H1 (cell line): ENCODE results near the gene GNG4. TPM values are rescaled to one million over a fixed set of nuclear protein-coding genes. Genes with fewer than 3 reads are reported as not detected.

ENCODE experiments used
- CTCF ChIA-PET: fragments of 300-600 bp; sonication (Branson Sonifier 250); formaldehyde crosslinking; loops from one replicate; lab custom pipeline; 2021; ENCODE audit not compliant: partially characterized antibody; lab: Charles Lee
- POLR2A ChIA-PET: fragments of 300-600 bp; sonication (Branson Sonifier 250); formaldehyde crosslinking; loops from one replicate; lab custom pipeline; 2021; ENCODE audit warnings: inconsistent platforms; ENCODE audit not compliant: partially characterized antibody; lab: Charles Lee
- DNase-seq, 2 experiments: peaks; one replicate each; pipeline versions ENCODE4 v3.0.0 to v3.0.0-alpha.2; 2010 to 2022; ENCODE audit warnings: low spot score in 2 of 2, low read depth in 1 of 2, mixed read lengths in 1 of 2
- FAIRE-seq: peaks from 2 replicates; lab custom pipeline; 2011; peaks lifted over from hg19 to GRCh38; lab: Jason Lieb, UNC
- H2AFZ ChIP-seq: 2 replicates; pipeline ENCODE4 v1.8.1; 2012; ENCODE audit warnings: low read length, inconsistent platforms
- H2AK5ac ChIP-seq: 2 replicates; pipeline ENCODE4 v1.6.1; 2013; ENCODE audit warnings: low read depth, low read length
- H2BK120ac ChIP-seq: replicated peaks from 2 replicates; pipeline ENCODE3; 2013; ENCODE audit warnings: low read depth, low read length, inconsistent platforms
- H2BK12ac ChIP-seq: 2 replicates; pipeline ENCODE4 v1.6.1; 2013; ENCODE audit warnings: low read depth, low read length
- H2BK15ac ChIP-seq: 2 replicates; pipeline ENCODE4 v1.6.1; 2013; ENCODE audit warnings: low read length
- H2BK20ac ChIP-seq: 2 replicates; pipeline ENCODE4 v1.6.1; 2013; ENCODE audit warnings: low read length
- H2BK5ac ChIP-seq: 2 replicates; pipeline ENCODE4 v1.6.1; 2013; ENCODE audit warnings: low read depth, low read length
- H3K14ac ChIP-seq: 2 replicates; pipeline ENCODE4 v1.6.1; 2013; ENCODE audit warnings: inconsistent platforms; ENCODE audit not compliant: insufficient read length
- H3K18ac ChIP-seq: 2 replicates; pipeline ENCODE4 v1.6.1; 2013; ENCODE audit warnings: low read length; ENCODE audit errors: extremely low read depth
- H3K23ac ChIP-seq: 2 replicates; pipeline ENCODE4 v1.6.1; 2013; ENCODE audit warnings: inconsistent platforms; ENCODE audit not compliant: insufficient read length
- H3K23me2 ChIP-seq: 2 replicates; pipeline ENCODE4 v1.6.1; 2013; ENCODE audit warnings: low read depth, low read length
- H3K27ac ChIP-seq: 2 replicates; pipeline ENCODE4 v1.6.1; 2011; ENCODE audit warnings: low read depth, low read length, inconsistent platforms
- H3K27me3 ChIP-seq, 4 experiments: replicated peaks in 1 of 4; 1 replicate in 1 of 4; 2 replicates in 3 of 4; pipeline versions ENCODE4 v1.6.1 to v1.8.1; 2011 to 2013; ENCODE audit warnings: low read length in 3 of 4, mild to moderate bottlenecking in 3 of 4, inconsistent platforms in 2 of 4, mixed read lengths in 2 of 4, moderate library complexity in 1 of 4; ENCODE audit not compliant: control insufficient read depth in 3 of 4, insufficient read depth in 3 of 4; ENCODE audit errors: extremely low read depth in 1 of 4
- H3K36me3 ChIP-seq, 4 experiments: 2 replicates each; pipeline versions ENCODE4 v1.6.1 to v1.8.1; 2011 to 2013; ENCODE audit warnings: mild to moderate bottlenecking in 4 of 4, low read length in 3 of 4, moderate library complexity in 2 of 4, control low read depth in 1 of 4, inconsistent platforms in 1 of 4; ENCODE audit not compliant: insufficient read depth in 4 of 4, control insufficient read depth in 2 of 4
- H3K4ac ChIP-seq: replicated peaks from 2 replicates; pipeline ENCODE3; 2013; ENCODE audit warnings: low read length, low read depth, mixed read lengths, inconsistent platforms; ENCODE audit not compliant: insufficient read length
- H3K4me1 ChIP-seq, 4 experiments: replicated peaks in 1 of 4; 1 replicate in 1 of 4; 2 replicates in 3 of 4; pipeline versions ENCODE4 v1.6.1 to v1.8.1; 2011 to 2013; ENCODE audit warnings: low read length in 3 of 4, inconsistent platforms in 2 of 4, mixed read lengths in 1 of 4; ENCODE audit not compliant: insufficient read depth in 4 of 4, control insufficient read depth in 3 of 4
- H3K4me2 ChIP-seq, 2 experiments: 2 replicates each; pipeline versions ENCODE4 v1.6.1 to v1.8.1; 2011 to 2013; ENCODE audit warnings: low read depth in 2 of 2, low read length in 2 of 2, control low read depth in 1 of 2, inconsistent platforms in 1 of 2, mild to moderate bottlenecking in 1 of 2; ENCODE audit not compliant: insufficient read depth in 1 of 2
- H3K4me3 ChIP-seq, 4 experiments: fragments of 200-600, 300-600 bp in 1 of 4; sonication (generic), shearing (Covaris generic), sonication (Bioruptor Twin) in 1 of 4; 2 replicates each; pipeline versions ENCODE4 v1.5.1 to v1.8.1; 2011 to 2016; ENCODE audit warnings: low read length in 4 of 4, low read depth in 3 of 4, control low read depth in 2 of 4, inconsistent platforms in 2 of 4, mild to moderate bottlenecking in 2 of 4, mixed read lengths in 1 of 4, moderate library complexity in 1 of 4; ENCODE audit not compliant: insufficient read depth in 2 of 4; ENCODE audit errors: extremely low read depth in 1 of 4
- H3K56ac ChIP-seq: replicated peaks from 2 replicates; pipeline ENCODE3; 2013; ENCODE audit warnings: low read depth, mild to moderate bottlenecking, mixed read lengths, low read length, inconsistent platforms; ENCODE audit not compliant: insufficient read length
- H3K79me1 ChIP-seq: 2 replicates; pipeline ENCODE4 v1.6.1; 2013; ENCODE audit warnings: low read depth, low read length, control low read depth
- H3K79me2 ChIP-seq, 2 experiments: 2 replicates each; pipeline versions ENCODE4 v1.6.1 to v1.8.1; 2012 to 2013; ENCODE audit warnings: low read length in 2 of 2, mild to moderate bottlenecking in 2 of 2, inconsistent platforms in 1 of 2; ENCODE audit not compliant: insufficient read depth in 2 of 2, control insufficient read depth in 1 of 2
- H3K9ac ChIP-seq, 4 experiments: replicated peaks in 1 of 4; 1 replicate in 1 of 4; 2 replicates in 3 of 4; pipeline versions ENCODE4 v1.6.1 to v1.8.1; 2011 to 2013; ENCODE audit warnings: low read depth in 3 of 4, low read length in 3 of 4, control low read depth in 2 of 4, mild to moderate bottlenecking in 2 of 4, moderate library complexity in 2 of 4, inconsistent platforms in 1 of 4; ENCODE audit errors: extremely low read depth in 1 of 4
- H3K9me3 ChIP-seq, 2 experiments: 2 replicates each; pipeline versions ENCODE4 v1.6.1 to v1.8.1; 2012 to 2013; ENCODE audit warnings: mild to moderate bottlenecking in 2 of 2, moderate library complexity in 2 of 2, control low read depth in 1 of 2, inconsistent platforms in 1 of 2, low read depth in 1 of 2, low read length in 1 of 2, mixed read lengths in 1 of 2; ENCODE audit not compliant: insufficient read depth in 2 of 2
- H4K20me1 ChIP-seq, 2 experiments: replicated peaks in 1 of 2; 2 replicates each; pipeline versions ENCODE3 to v1.8.1; 2011 to 2013; ENCODE audit warnings: inconsistent platforms in 2 of 2, low read length in 2 of 2, mild to moderate bottlenecking in 1 of 2; ENCODE audit not compliant: insufficient read depth in 2 of 2, control insufficient read depth in 1 of 2
- H4K5ac ChIP-seq: 2 replicates; pipeline ENCODE4 v1.6.1; 2013; ENCODE audit warnings: low read length, low read depth, mixed read lengths, inconsistent platforms; ENCODE audit not compliant: insufficient read length
- H4K8ac ChIP-seq: 2 replicates; pipeline ENCODE4 v1.8.0; 2013; ENCODE audit warnings: mild to moderate bottlenecking, moderate library complexity, low read length, inconsistent platforms; ENCODE audit not compliant: insufficient read depth; ENCODE audit errors: extremely low read depth
- H4K91ac ChIP-seq: replicated peaks from 2 replicates; pipeline ENCODE3; 2013; ENCODE audit warnings: low read length, mixed read lengths, inconsistent platforms; ENCODE audit not compliant: insufficient read length
- ASH2L ChIP-seq: fragments of 200-600, 300-600 bp; sonication (generic); IDR thresholded peaks from one replicate; pipeline ENCODE4 v1.7.1; 2017; ENCODE audit warnings: low read length
- BRCA1 ChIP-seq: IDR thresholded peaks from 2 replicates; pipeline ENCODE4 v1.6.1; 2012; ENCODE audit warnings: low read depth, low read length, improper control_type of control experiment
- CEBPB ChIP-seq: IDR thresholded peaks from 2 replicates; pipeline ENCODE4 v1.6.1; 2012; ENCODE audit warnings: low read depth, low read length
- CHD2 ChIP-seq: IDR thresholded peaks from 2 replicates; pipeline ENCODE4 v1.6.1; 2012; ENCODE audit warnings: low read length, improper control_type of control experiment
- CTCF ChIP-seq, 3 experiments: IDR thresholded peaks; 1 replicate in 2 of 3; 2 replicates in 1 of 3; pipeline versions ENCODE4 v1.5.1 to v1.6.1; 2011; ENCODE audit warnings: low read length in 3 of 3, mild to moderate bottlenecking in 3 of 3, inconsistent platforms in 2 of 3, low read depth in 1 of 3, moderate library complexity in 1 of 3; ENCODE audit not compliant: insufficient read depth in 1 of 3; ENCODE audit errors: control extremely low read depth in 1 of 3
- PHF8 ChIP-seq: fragments of 200-600 bp; sonication (generic); conservative IDR thresholded peaks from 2 replicates; pipeline ENCODE4 v1.7.1; 2012; ENCODE audit warnings: low read depth, mild to moderate bottlenecking, inconsistent platforms, low read length, moderate library complexity
- POLR2A ChIP-seq, 2 experiments: IDR thresholded peaks; 1 replicate in 1 of 2; 2 replicates in 1 of 2; pipeline ENCODE4 v1.6.1; 2011; ENCODE audit warnings: low read depth in 2 of 2, low read length in 2 of 2, mild to moderate bottlenecking in 2 of 2; ENCODE audit errors: control extremely low read depth in 1 of 2
- RAD21 ChIP-seq, 2 experiments: IDR thresholded peaks in 1 of 2; conservative IDR thresholded peaks in 1 of 2; 2 replicates each; pipeline ENCODE4 v1.6.1; 2011; ENCODE audit warnings: low read depth in 2 of 2, low read length in 2 of 2, improper control_type of control experiment in 1 of 2, inconsistent platforms in 1 of 2, mild to moderate bottlenecking in 1 of 2, moderate library complexity in 1 of 2
- RFX5 ChIP-seq: IDR thresholded peaks from 2 replicates; pipeline ENCODE4 v1.6.1; 2011; ENCODE audit warnings: low read depth, low read length, improper control_type of control experiment, borderline replicate concordance
- SIRT6 ChIP-seq: IDR thresholded peaks from one replicate; pipeline ENCODE4 v1.7.1; 2012; ENCODE audit warnings: low read length, inconsistent platforms
- TAF1 ChIP-seq: IDR thresholded peaks from 2 replicates; pipeline ENCODE4 v1.6.1; 2011; ENCODE audit warnings: mild to moderate bottlenecking, low read depth, low read length
- TCF12 ChIP-seq: IDR thresholded peaks from 2 replicates; pipeline ENCODE4 v1.6.1; 2011; ENCODE audit warnings: low read depth, mild to moderate bottlenecking, low read length
- WGBS, 2 experiments: shearing (Covaris generic) in 1 of 2; methylation state at CpG; one replicate each; pipeline versions ENCODE4 v1.1.6 to v1.1.7; 2013 to 2015; ENCODE audit warnings: low lambda C conversion rate in 2 of 2, mixed read lengths in 2 of 2, inconsistent platforms in 1 of 2, low coverage in 1 of 2, missing lambda C conversion rate in 1 of 2; ENCODE audit not compliant: insufficient replicate concordance in 2 of 2, insufficient coverage in 1 of 2, insufficient read length in 1 of 2; ENCODE audit errors: extremely low coverage in 1 of 2, missing lambda C conversion rate in 1 of 2; 5-methylcytosine and 5-hydroxymethylcytosine counted together
- polyA plus RNA-seq, 7 experiments: library from polyadenylated mRNA; depleted of rRNA in 3 of 7; stranded (reverse) in 5 of 7; unstranded in 2 of 7; fragments of >200 nt in 5 of 7; fragments of 200-250 nt in 2 of 7; gene quantifications; 1 replicate in 5 of 7; 2 replicates in 1 of 7; 4 replicates in 1 of 7; pipeline versions ENCODE4 v1.2.1 to v1.2.3, GENCODE V29; 2011 to 2013; ENCODE audit warnings: missing spikeins in 2 of 7, mixed read lengths in 2 of 7
- total RNA-seq: library from RNA; stranded (reverse); fragmentation: NEBNext Ultra II Directional; extraction: Animal tissue kit (Norgen Biotek cat#: 25700); gene quantifications from 2 replicates; pipeline ENCODE4 v1.2.1, GENCODE V29; 2021

Gene GNG4
- total and polyA plus RNA-seq, 2 of the 8 experiments (the other 6 are each of a cell fraction or from before 2014, with no cell fraction given) = 95.5 to 96.8 TPM

GRCh38 chr1:235617808-235618207 lies 31.8 kb downstream of the GNG4 start:
- no peaks in the 10 kb centered on the region for H3K9me3 ChIP-seq
- no peak overlapping the region for H2BK12ac ChIP-seq
- no peak overlapping the region for H3K4ac ChIP-seq
- POLR2A ChIA-PET = interaction anchor here (1.1 kb wide), 1 partner anchor 13 kb away, joined by 3 read pairs; no protein-coding TSS in a partner anchor
- H3K4me2 ChIP-seq = no peak overlapping the region
- no peak overlapping the region for H3K4me3 ChIP-seq
- no peaks in the 10 kb centered on the region for H4K20me1 ChIP-seq
- no peaks in the 10 kb centered on the region for H3K27me3 ChIP-seq
- H2BK15ac ChIP-seq = no peak overlapping the region
- H3K56ac ChIP-seq = no peak overlapping the region
- H4K5ac ChIP-seq = no peak overlapping the region
- H3K23ac ChIP-seq = no peak overlapping the region
- H2BK120ac ChIP-seq = no peak overlapping the region
- no peak overlapping the region for H4K91ac ChIP-seq
- CTCF ChIA-PET = interaction anchor here (1.2 to 2.5 kb wide), 2 partner anchors 17 to 166 kb away, joined by 4 to 17 read pairs; no protein-coding TSS in a partner anchor
- H3K14ac ChIP-seq = no peak overlapping the region
- no peak overlapping the region for H2AFZ ChIP-seq
- H3K23me2 ChIP-seq = no peaks in the 10 kb centered on the region
- H3K4me1 ChIP-seq = no peaks in the 10 kb centered on the region
- no peak for TF ChIP-seq SIRT6
- no peak for TF ChIP-seq BRCA1
- no peak for TF ChIP-seq RFX5
- no peak for TF ChIP-seq CEBPB
- TF ChIP-seq ASH2L = no peak
- TF ChIP-seq CTCF (IDR thresholded peaks at IDR 0.05; ENCODE audit: control extremely low read depth in 1 of 3, insufficient read depth in 1 of 3, low read depth in 1 of 3, low read length in 3 of 3) = no peak
- TF ChIP-seq CHD2 = no peak
- TF ChIP-seq PHF8 = no peak
- TF ChIP-seq TAF1 = no peak
- TF ChIP-seq RAD21 (IDR thresholded peaks at IDR 0.05 in 1 of 2, conservative IDR thresholded peaks at IDR 0.05 in 1 of 2; ENCODE audit: low read depth in 2 of 2, low read length in 2 of 2) = no peak
- no peak for TF ChIP-seq TCF12
- TF ChIP-seq POLR2A (IDR thresholded peaks at IDR 0.05; ENCODE audit: control extremely low read depth in 1 of 2, low read depth in 2 of 2, low read length in 2 of 2) = no peak
- H3K36me3 ChIP-seq = peaks cover 0 to 3% (median 1%) of the 10 kb centered on the region in 4 experiments; a peak in 3 of 8 replicates
- no peak overlapping the region for H3K9ac ChIP-seq
- no peak overlapping the region for H4K8ac ChIP-seq
- FAIRE-seq (no peak), DNase-seq (no peak)
- no peak overlapping the region for H2AK5ac ChIP-seq
- H2BK20ac ChIP-seq = no peak overlapping the region
- H3K27ac ChIP-seq = no peak overlapping the region
- H2BK5ac ChIP-seq = no peak overlapping the region
- WGBS, 2 experiments = 100% methylated on average over 1 of the region's 3 CpGs; no CpG with 5 or more reads in 1 of the 2 experiments
- peaks cover 2% of the 10 kb centered on the region; the same call in 1 of the 2 replicates for H3K79me1 ChIP-seq
- no peak overlapping the region for H3K18ac ChIP-seq
- peaks cover 0 to 16% of the 10 kb centered on the region in 2 experiments; a peak in 1 of 4 replicates for H3K79me2 ChIP-seq
